ENCODE data around the gene NAA16.
"Not testable (repeated sequence)": the region's sequence is repeated elsewhere in the genome, so short reads cannot be mapped to it uniquely, and the experiment has no call there.

NAA16 gene

DNA sequence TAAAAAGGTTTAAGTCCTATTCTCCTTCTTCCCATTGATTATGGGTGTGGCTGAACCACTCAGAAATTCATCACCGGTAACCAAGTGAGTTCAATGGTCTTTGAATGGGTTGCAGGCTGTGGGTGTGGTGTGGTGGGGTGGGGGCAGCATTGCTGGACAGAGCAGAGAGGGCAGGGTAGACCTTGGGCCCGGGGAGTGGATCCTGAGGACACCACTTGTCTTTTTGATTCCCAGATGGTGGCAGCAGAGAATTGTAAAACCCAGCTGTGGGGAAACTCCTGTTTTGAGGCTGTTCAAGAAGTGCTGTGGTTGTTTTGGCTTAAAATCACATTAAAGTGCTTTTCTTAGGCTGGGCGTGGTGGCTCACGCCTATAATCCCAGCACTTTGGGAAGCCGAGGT, 100.5 kb downstream of the NAA16 start:
- no peak for DNase-seq

DNA sequence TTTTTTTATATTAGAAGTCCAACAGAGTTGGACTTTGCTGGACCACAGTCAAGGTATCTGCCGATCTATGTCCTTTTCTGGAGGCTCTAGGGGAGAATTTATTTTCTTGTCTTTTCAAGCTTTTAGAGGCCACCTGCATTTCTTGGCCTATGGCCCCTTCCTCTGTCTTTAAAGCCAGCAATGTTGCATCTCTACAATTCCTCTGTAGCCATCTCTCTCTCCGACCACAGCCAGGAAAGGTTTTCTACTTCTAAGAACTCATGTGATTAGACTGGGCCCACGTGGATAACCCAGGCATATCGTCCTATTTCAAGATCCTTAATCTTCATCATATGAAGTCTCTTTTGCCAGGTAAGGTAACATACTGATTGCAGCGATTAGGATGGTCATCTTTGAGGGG, 102.8 kb downstream of the NAA16 start:
- DNase-seq: no peak

DNA sequence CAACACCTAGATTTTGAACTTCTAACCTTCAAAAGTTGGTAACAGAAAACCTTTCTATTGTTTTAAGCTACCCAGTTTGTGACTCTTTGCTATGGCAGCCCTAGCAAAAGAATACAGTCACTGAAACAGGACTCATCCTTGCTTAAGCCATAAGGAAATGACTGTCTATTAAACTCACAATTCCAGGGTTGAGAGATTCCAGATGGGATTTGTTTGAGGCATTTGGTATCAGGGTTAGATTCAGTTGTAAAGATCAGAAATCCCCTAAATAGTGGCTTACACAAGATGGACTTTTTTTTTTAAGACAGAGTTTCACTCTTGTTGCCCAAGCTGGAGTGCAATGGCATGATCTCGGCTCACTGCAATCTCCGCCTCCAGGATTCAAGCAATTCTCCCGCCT, 105.2 kb downstream of the NAA16 start:
- no peak for DNase-seq

DNA sequence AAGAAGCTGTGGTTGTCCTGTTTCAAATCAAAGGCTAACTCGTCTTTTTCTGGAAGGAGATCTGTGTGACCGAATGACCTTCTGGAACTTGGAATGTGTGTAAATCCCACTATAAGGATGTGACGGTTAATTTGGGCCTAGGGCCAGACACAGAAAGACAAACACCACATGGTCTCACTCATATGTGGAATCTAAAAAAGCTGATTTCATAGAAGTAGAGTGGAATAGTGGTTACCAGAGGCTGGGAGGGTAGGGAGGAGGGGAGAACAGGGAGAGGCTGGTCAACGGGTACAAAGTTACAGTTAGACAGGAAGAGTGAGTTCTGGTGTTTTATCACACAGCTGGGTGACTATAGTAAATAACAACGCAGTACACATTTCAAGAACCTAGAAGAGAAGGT, 107.0 kb downstream of the NAA16 start:
- no peak for DNase-seq

DNA sequence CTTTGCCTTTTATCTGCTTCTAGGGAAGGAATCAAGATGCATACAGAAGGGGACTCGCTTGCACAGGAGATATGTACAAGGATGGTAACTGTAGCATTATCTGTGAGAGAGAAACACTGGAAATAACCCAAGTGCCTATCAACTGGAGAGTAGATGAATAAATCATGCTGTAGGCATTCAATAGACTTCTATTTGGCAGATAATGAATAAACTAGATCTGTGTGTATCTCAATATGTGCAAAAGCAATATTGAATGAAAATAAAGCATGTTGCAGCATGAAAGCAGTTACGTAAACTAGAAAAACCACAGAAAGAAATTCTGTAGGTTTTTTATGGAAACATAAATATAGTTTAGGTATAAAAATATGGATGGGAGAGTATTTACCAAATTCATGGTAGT, 107.7 kb downstream of the NAA16 start:
- DNase-seq: no peak

DNA sequence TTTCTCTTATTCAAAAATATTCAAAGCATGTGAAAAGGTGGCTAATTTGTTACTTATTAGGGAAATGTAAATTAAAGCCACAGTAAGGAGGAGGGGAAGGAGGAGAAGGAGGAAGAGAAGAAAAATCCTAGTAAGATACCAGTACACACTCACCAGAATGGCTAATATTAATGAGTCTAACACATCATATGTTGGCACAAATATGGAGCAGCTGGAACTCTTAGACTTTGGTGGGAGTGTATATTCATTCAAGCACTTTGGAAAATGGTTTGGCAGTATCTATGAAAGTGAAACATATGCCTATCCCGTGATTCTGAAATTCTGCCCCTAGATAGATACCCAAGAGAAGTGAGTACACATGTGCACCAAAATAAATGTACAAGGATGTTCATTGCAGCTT, 108.1 kb downstream of the NAA16 start:
- DNase-seq: no peak

DNA sequence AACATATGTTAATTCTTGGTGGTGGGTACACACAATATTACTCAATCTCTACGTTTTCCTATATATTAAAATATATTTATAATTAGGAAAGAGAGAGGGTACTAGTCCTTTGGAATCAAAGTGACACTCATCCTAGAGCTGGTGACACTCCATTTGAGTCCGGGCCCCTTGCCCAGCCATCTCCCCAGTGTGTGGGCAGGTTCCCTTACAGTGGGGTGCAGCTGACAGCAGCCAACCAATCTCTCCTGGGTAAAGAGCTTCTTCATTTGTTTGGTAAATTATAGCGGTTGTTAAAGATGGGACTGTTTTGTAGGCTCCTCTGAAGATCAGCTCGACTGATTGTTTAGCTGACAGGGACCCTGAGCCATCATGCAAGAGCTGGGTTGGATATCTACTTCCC, 109.1 kb downstream of the NAA16 start:
- no peak for DNase-seq

DNA sequence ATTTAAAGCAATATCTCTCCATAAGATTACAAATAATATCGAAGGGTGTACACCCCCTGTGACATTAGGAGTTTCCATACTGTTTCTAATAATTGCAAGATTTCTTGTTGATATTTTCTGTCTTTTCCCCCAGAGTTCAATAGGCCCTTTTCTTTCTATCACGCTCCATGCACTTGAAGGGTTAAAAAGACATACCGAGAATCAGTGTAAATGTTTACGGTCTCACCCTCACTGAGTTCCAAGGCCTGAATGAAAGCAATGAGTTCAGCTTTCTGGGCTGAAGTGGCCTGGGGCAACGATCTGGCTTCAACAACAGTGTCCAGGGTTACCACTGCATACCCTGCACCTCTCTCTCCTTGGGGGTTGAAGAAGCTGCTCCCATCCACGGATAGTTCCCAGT, 110.3 kb downstream of the NAA16 start:
- DNase-seq: not testable (repeated sequence)

DNA sequence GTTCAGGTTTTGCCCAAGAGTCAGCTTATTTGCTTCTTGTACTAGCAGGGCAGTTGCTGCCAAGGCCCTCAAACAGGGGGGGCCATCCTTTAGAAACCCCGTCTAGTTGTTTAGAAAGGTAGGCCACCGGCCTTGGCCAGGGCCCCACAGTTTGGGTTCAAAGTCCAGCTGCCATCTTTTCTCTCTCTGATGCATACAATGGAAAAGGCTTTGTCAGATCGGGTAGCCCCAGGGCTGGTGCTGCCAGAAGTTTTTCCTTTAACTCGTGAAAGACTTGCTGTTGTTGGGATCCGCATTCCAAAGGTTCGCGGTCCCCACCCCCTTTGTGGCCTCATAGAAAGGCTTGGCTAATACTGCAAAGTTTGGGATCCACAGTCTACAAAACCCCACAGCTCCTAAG, 110.9 kb downstream of the NAA16 start:
- not testable (repeated sequence) for DNase-seq

DNA sequence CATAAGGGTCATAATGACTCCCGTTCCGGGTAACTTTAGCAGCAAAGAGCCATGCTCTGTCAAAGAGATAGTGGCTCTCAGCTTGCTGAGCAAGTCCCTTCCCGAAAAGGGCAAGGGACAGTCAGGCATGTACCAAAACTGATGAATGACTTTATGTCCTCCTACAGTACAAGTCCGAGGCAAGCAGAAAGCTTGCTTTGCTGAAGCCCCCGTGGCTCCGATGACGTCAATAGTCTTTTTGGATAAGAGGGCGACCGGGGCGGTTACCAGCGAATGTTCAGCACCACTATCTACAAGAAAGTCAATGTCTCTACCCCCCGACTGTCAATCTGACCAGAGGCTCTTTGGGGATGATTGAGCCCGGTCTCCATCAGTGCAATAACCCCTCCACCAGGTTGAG, 112.2 kb downstream of the NAA16 start:
- not testable (repeated sequence) for DNase-seq

DNA sequence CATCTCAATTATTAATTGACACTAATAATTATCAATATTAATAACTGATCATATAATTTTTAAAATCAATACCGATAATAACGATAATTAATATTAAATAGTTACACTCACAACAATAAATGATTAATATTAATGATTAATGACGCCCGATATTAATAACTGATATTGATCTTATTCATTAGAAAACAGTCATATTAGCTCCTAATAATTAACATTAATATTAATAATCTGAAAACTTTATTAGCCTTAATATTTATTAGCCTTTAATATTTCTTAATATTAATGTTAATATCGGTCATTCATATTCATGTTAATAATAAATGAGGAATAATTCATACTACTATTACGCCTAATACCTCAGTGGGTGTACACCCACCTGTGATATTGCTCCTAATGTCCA, 113.6 kb downstream of the NAA16 start:
- DNase-seq: not testable (repeated sequence)

DNA sequence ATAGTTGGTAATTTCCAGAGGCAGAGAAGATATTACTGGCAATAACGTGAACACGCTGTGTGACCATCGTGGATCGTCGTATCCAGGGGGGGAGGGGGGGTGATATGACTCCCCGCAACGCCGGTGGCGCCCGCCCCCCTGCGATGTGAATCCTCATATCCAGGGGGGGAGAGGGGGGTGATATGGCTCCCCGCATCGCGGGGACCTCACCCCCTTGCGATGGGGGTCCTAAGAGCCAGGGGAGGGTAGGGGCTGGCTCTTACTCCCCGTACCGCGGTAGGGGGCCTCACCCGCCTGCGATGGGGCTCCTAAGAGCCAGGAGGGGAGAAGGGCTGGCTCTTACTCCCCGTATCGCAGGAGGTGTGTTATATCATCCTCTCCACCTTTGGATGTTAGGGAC, 115.0 kb downstream of the NAA16 start:
- no peak for DNase-seq

Data from 8988T (cell line).